Mesendoderm (in vitro differentiated cells): ENCODE results near the gene GPR31.

Experiments used
- DNase-seq: peaks from one replicate; pipeline ENCODE4 v3.0.0; 2013
- H2AK5ac ChIP-seq: 2 replicates; pipeline ENCODE4 v1.6.1; 2013; ENCODE audit warnings: low read length, inconsistent platforms
- H2BK120ac ChIP-seq: 2 replicates; pipeline ENCODE4 v1.6.1; 2013; ENCODE audit warnings: low read depth, mild to moderate bottlenecking, low read length, moderate library complexity, mixed read lengths
- H2BK15ac ChIP-seq: replicated peaks from 2 replicates; pipeline ENCODE4 v1.6.1; 2013; ENCODE audit warnings: low read depth, mild to moderate bottlenecking, moderate library complexity
- H2BK5ac ChIP-seq: 2 replicates; pipeline ENCODE4 v1.6.1; 2013; ENCODE audit warnings: low read length, inconsistent platforms
- H3K18ac ChIP-seq: 2 replicates; pipeline ENCODE4 v1.6.1; 2013; ENCODE audit warnings: mild to moderate bottlenecking, low read length, mixed read lengths
- H3K23ac ChIP-seq: one replicate; pipeline ENCODE4 v1.6.1; 2013; ENCODE audit warnings: low read length
- H3K27ac ChIP-seq: 2 replicates; pipeline ENCODE4 v1.5.1; 2013; ENCODE audit warnings: low read depth, mild to moderate bottlenecking, inconsistent platforms, low read length, moderate library complexity
- H3K27me3 ChIP-seq: 2 replicates; pipeline ENCODE4 v1.6.1; 2013; ENCODE audit warnings: low read length, control low read depth, mild to moderate bottlenecking, inconsistent platforms; ENCODE audit not compliant: insufficient read depth, poor library complexity
- H3K36me3 ChIP-seq: 2 replicates; pipeline ENCODE4 v1.6.1; 2013; ENCODE audit warnings: low read length, inconsistent platforms; ENCODE audit not compliant: control insufficient read depth, insufficient read depth
- H3K4ac ChIP-seq: one replicate; pipeline ENCODE4 v1.6.1; 2013; ENCODE audit warnings: low read depth, mild to moderate bottlenecking, low read length, moderate library complexity
- H3K4me1 ChIP-seq: 2 replicates; pipeline ENCODE4 v1.6.1; 2013; ENCODE audit warnings: low read depth, low read length, inconsistent platforms; ENCODE audit not compliant: control insufficient read depth
- H3K4me2 ChIP-seq: 2 replicates; pipeline ENCODE4 v1.6.1; 2013; ENCODE audit warnings: low read length
- H3K4me3 ChIP-seq: 2 replicates; pipeline ENCODE4 v1.5.1; 2013; ENCODE audit warnings: mild to moderate bottlenecking, low read length
- H3K56ac ChIP-seq: one replicate; pipeline ENCODE4 v1.6.1; 2013; ENCODE audit warnings: low read length
- H3K79me1 ChIP-seq: 2 replicates; pipeline ENCODE4 v1.6.1; 2013; ENCODE audit warnings: low read length, inconsistent platforms
- H3K79me2 ChIP-seq: 2 replicates; pipeline ENCODE4 v1.6.1; 2013; ENCODE audit warnings: mild to moderate bottlenecking, low read length; ENCODE audit not compliant: control insufficient read depth, insufficient read depth
- H3K9ac ChIP-seq: 2 replicates; pipeline ENCODE4 v1.6.1; 2013; ENCODE audit warnings: low read length, inconsistent platforms
- H4K5ac ChIP-seq: one replicate; pipeline ENCODE4 v1.6.1; 2013; ENCODE audit warnings: low read length
- H4K8ac ChIP-seq: one replicate; pipeline ENCODE4 v1.6.1; 2013; ENCODE audit warnings: low read depth, mild to moderate bottlenecking, control low read depth, low read length, moderate library complexity
- WGBS: extraction: QIAGEN DNeasy Blood & Tissue Kit; methylation state at CpG from one replicate; pipeline ENCODE4 v1.1.7; 2013; ENCODE audit warnings: low lambda C conversion rate, missing lambda C conversion rate; ENCODE audit not compliant: insufficient coverage; ENCODE audit errors: extremely low coverage; 5-methylcytosine and 5-hydroxymethylcytosine counted together

Gene GPR31

GRCh38 chr6:167116109-167116837, 41.5 kb downstream of the GPR31 start:
- Histone ChIP-seq H3K79me1 (no peaks in the 10 kb centered on the region), H2AK5ac (no peak overlapping the region), H4K8ac (no peak overlapping the region), H2BK15ac (no peak overlapping the region), H3K79me2 (no peaks in the 10 kb centered on the region), H3K23ac (no peak overlapping the region), H3K36me3 (no peaks in the 10 kb centered on the region), H2BK5ac (no peak overlapping the region), H3K18ac (no peak overlapping the region), H2BK120ac (no peak overlapping the region), H4K5ac (no peak overlapping the region), H3K27ac (no peak overlapping the region), H3K4me3 (no peak overlapping the region), H3K4me1 (no peaks in the 10 kb centered on the region), H3K4ac (no peak overlapping the region), H3K56ac (no peak overlapping the region), H3K27me3 (no peaks in the 10 kb centered on the region), H3K9ac (no peak overlapping the region), H3K4me2 (no peak overlapping the region)
- WGBS = no CpG with 5 or more reads among the region's 25 CpGs
- DNase-seq = no peak

- no peak overlapping the region for H3K27ac ChIP-seq
Measured at GRCh38 chr6:167115054-167115453, 42.7 kb downstream of the GPR31 start.

GRCh38 chr6:167113935-167114910, 43.6 kb downstream of the GPR31 start:
- Histone ChIP-seq H3K27me3 (no peaks in the 10 kb centered on the region), H3K36me3 (no peaks in the 10 kb centered on the region), H2BK120ac (no peak overlapping the region), H4K8ac (no peak overlapping the region), H3K56ac (no peak overlapping the region), H3K79me1 (no peaks in the 10 kb centered on the region), H2BK5ac (no peak overlapping the region), H3K4me1 (no peaks in the 10 kb centered on the region), H3K9ac (no peak overlapping the region), H3K23ac (no peak overlapping the region), H4K5ac (no peak overlapping the region), H2BK15ac (no peak overlapping the region), H3K4me2 (no peak overlapping the region), H3K79me2 (no peaks in the 10 kb centered on the region), H3K4me3 (no peak overlapping the region), H3K18ac (no peak overlapping the region), H2AK5ac (no peak overlapping the region), H3K27ac (no peak overlapping the region), H3K4ac (no peak overlapping the region)
- DNase-seq = no peak
- WGBS = no CpG with 5 or more reads among the region's 25 CpGs

More at GRCh38 chr6:167115054-167115453, 42.7 kb downstream of the GPR31 start:
- H3K4ac ChIP-seq = no peak overlapping the region
- no peak overlapping the region for H4K5ac ChIP-seq
- H3K4me2 ChIP-seq = no peak overlapping the region
- H3K4me3 ChIP-seq = no peak overlapping the region
- no peak overlapping the region for H3K56ac ChIP-seq
- H3K18ac ChIP-seq = no peak overlapping the region
- H2BK5ac ChIP-seq = no peak overlapping the region
- no peaks in the 10 kb centered on the region for H3K79me1 ChIP-seq
- H2BK120ac ChIP-seq = no peak overlapping the region
- no peak overlapping the region for H3K9ac ChIP-seq
- H3K79me2 ChIP-seq = no peaks in the 10 kb centered on the region
- H3K23ac ChIP-seq = no peak overlapping the region
- H3K27me3 ChIP-seq = no peaks in the 10 kb centered on the region
- no peaks in the 10 kb centered on the region for H3K36me3 ChIP-seq
- WGBS = no CpG with 5 or more reads among the region's 10 CpGs
- no peaks in the 10 kb centered on the region for H3K4me1 ChIP-seq
- no peak overlapping the region for H2AK5ac ChIP-seq
- no peak overlapping the region for H4K8ac ChIP-seq
- DNase-seq = no peak
- H2BK15ac ChIP-seq = no peak overlapping the region

GRCh38 chr6:167113047-167113754, 44.6 kb downstream of the GPR31 start:
- Histone ChIP-seq H3K27me3 (no peaks in the 10 kb centered on the region), H4K8ac (no peak overlapping the region), H3K23ac (no peak overlapping the region), H2AK5ac (no peak overlapping the region), H2BK5ac (no peak overlapping the region), H3K27ac (no peak overlapping the region), H3K18ac (no peak overlapping the region), H3K79me2 (no peaks in the 10 kb centered on the region), H3K36me3 (no peaks in the 10 kb centered on the region), H3K4ac (no peak overlapping the region), H3K79me1 (no peaks in the 10 kb centered on the region), H2BK120ac (no peak overlapping the region), H3K9ac (no peak overlapping the region), H3K4me1 (no peaks in the 10 kb centered on the region), H4K5ac (no peak overlapping the region), H3K4me3 (no peak overlapping the region), H2BK15ac (no peak overlapping the region), H3K56ac (no peak overlapping the region), H3K4me2 (no peak overlapping the region)
- no CpG with 5 or more reads among the region's 8 CpGs for WGBS
- DNase-seq = no peak

- H3K9ac ChIP-seq = no peak overlapping the region
- H3K18ac ChIP-seq = no peak overlapping the region
- no peak for DNase-seq
- no peak overlapping the region for H3K27ac ChIP-seq
- H4K5ac ChIP-seq = no peak overlapping the region
- no peak overlapping the region for H3K4me3 ChIP-seq
- H3K4me1 ChIP-seq = no peaks in the 10 kb centered on the region
- H3K36me3 ChIP-seq = no peaks in the 10 kb centered on the region
- H2AK5ac ChIP-seq = no peak overlapping the region
- no peaks in the 10 kb centered on the region for H3K27me3 ChIP-seq
- H4K8ac ChIP-seq = no peak overlapping the region
- no CpG with 5 or more reads among the region's 8 CpGs for WGBS
- H2BK15ac ChIP-seq = no peak overlapping the region
- no peak overlapping the region for H3K4ac ChIP-seq
- no peak overlapping the region for H2BK120ac ChIP-seq
- no peak overlapping the region for H3K4me2 ChIP-seq
- no peak overlapping the region for H2BK5ac ChIP-seq
- no peaks in the 10 kb centered on the region for H3K79me2 ChIP-seq
- no peak overlapping the region for H3K56ac ChIP-seq
- no peaks in the 10 kb centered on the region for H3K79me1 ChIP-seq
- H3K23ac ChIP-seq = no peak overlapping the region
Measured at GRCh38 chr6:167112421-167112820, 45.4 kb downstream of the GPR31 start.
